HG02884 (cell line): ENCODE data around the gene GPR65.

Experiments used
- ATAC-seq: cut with Tn5 transposase; IDR thresholded peaks from one replicate; pipeline ENCODE4 v1.9.1; 2021; ENCODE audit warnings: mild to moderate bottlenecking, moderate library complexity; ENCODE audit not compliant: unreplicated experiment

Gene GPR65, protein sequence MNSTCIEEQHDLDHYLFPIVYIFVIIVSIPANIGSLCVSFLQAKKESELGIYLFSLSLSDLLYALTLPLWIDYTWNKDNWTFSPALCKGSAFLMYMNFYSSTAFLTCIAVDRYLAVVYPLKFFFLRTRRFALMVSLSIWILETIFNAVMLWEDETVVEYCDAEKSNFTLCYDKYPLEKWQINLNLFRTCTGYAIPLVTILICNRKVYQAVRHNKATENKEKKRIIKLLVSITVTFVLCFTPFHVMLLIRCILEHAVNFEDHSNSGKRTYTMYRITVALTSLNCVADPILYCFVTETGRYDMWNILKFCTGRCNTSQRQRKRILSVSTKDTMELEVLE

DNA sequence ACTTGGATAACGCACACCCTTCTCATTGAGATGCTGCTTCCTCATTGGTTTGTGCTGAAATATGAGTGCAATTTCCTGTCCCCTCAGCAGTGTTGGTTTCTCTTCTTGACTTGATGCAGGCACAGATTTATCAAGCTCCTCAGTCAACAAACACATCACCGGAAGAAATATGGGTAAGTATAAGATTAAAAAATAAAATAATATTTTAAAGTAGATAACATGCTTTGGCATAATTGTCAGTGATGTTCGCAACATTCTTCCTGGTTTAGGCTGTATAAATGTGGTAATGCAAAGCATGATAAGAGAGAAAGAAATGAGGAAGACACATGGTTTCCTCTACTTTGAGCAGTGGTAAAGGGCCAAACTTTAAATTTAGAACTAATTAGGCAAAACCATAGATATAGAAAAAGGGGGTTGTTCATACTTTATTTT, at the start of gene GPR65:
GPR65 (plus strand) TSS at position 86 of the 432 bp plus-strand sequence. CDS start 5,713 bp downstream, outside the sequence.
- ATAC-seq = peak; percentile 61

DNA sequence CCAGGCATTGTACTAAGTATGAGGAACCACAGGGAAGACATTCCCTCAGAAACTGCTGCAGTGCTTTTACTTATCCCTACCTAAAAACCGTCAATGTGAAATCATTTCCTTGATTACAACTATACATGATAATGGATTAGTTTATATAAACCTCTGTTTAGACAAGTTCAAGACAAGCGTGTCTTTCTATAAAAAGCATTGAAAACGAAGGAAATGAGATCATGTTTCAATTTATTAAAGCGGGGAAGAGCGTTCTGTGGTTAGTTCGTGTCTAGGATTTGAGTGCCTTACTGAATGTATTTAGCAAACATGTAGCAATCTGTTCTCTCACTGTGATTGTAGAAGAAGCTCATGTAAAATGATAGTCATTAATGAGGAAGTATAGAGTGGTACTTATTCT, 49.4 kb upstream of the GPR65 start:
- ATAC-seq = no peak

- ATAC-seq = no peak
Observed at GRCh38 chr14:87960013-87960787, 44.7 kb upstream of the GPR65 start.

- ATAC-seq = no peak
Observed at GRCh38 chr14:87961246-87961645, 43.7 kb upstream of the GPR65 start.

DNA sequence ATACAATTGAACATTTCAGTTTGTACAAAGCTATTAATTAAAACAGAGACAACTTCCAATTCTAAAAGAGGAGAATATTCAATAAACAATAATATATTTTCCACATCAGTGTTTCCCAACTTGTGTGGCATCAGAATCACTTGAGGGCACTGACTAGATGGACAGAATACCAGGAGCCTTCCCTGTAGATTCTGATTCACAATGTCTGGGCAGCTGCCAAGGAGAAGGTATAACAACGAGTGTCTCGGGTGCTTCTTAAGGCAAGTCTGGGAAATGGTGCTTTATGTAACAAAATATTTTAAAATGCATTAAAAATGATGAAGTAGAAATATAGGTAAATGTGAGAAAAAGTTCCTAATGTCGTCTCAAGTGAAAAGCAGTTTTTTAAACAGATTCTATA, 38.1 kb upstream of the GPR65 start:
- no peak for ATAC-seq

DNA sequence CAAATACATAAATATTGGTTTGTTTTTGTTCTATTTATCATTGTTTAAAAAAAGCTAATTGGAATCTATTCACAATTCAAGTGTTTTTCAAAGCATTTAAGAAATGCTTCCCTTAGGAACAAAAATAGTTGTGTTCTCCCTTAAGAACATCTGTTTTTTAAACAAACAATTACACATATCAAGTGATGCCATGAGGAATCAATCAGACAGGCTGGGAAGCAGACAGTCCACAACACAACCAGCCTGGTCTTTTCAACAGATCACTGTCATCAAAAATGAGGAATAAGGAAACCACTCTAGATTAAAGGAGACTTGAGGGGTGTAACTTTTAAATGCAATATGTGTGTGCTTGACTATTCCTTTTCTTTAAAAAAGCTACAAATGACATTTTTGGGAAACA, 37.4 kb upstream of the GPR65 start:
- no peak for ATAC-seq

GRCh38 chr14:87971010-87971409, 33.9 kb upstream of the GPR65 start:
- ATAC-seq = peak; percentile 93

DNA sequence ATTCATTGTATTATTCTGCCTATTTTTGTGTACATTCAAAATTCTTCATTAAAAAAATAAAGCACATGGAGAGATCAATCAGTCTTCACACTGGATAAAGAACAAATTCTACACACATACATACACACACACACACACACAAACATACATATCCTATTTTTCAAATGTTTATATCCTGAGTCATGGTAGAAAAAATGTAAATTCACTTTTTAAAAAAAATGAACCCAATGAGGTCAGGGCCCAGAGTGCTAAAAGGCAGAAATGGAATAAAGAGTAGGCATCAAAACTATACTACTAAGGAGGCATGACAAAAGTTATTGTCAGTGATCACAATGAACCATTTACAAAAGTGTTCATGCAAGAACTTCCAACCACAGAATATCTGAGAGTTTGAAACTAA, 29.3 kb upstream of the GPR65 start:
- no peak for ATAC-seq

DNA sequence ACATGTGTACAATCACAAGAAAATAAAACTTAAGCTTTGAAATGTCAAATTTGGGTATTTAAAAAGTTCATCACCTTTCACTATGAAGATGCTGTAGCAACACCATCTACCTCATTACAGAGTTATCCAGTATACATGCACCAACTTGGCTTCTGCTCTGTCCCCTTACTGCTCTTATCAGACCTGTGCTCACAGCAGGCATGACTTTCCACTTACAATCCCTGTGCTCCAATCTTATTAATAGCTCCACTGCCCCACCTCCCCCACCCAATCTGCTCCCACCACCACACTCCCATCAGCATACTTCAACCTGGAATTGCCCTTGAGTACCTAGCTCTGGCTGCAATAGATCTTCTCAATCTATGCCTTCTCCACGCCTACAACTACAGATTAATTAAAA, 25.2 kb upstream of the GPR65 start:
- no peak for ATAC-seq

DNA sequence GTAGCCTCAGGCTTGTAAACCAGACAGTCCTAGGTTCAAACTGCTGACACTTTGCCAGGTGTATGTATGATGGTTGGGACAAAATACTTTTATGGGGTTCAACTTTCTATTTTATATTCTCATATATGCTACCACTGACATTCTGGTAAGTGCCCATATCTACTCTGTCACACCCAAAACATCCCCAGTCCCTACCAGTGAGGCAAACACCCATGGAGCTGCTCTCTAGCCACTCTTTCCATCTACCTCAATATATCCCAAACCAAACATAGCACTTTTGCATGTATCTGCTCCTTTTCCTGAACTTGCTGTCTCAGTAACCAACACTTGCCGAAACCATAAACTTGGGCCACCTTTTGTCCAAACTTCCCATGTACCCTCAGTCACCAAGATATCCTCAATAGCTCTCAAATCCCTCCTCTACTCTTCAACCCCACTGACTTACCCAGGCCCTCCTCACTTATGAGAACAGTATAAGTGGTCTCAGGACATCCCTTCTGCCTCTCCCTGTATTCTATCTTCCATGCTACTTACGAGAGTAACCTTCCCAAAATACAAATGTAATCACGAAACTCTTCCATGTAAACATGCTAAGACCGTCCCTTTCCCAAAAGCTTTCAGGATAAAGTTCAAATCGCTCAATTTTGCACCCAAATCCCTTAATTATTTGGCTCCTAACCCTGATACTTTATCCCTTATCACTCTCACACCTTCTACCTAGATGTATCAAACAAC, 15.5 kb upstream of the GPR65 start:
- no peak for ATAC-seq

- ATAC-seq = no peak
Observed at GRCh38 chr14:87989956-87990299, 15.0 kb upstream of the GPR65 start.

DNA sequence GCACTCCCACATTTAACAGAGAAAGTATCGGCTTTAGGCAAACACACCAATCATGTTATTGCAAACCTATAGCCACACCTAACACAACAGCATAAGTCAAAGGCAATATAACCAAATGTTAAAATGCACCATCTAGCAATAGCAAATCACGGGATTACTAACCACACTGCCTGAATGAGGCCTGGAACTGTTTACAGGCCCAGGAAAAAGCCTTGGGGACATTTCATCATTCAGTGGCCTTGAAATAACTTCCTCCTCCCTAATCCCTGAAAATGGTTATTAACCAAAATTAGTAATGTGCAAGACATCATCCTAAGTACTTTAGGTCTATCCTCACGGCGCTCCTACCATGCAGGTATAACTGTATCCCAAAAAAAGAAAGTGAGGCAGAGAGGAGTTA, 14.3 kb upstream of the GPR65 start:
- no peak for ATAC-seq

DNA sequence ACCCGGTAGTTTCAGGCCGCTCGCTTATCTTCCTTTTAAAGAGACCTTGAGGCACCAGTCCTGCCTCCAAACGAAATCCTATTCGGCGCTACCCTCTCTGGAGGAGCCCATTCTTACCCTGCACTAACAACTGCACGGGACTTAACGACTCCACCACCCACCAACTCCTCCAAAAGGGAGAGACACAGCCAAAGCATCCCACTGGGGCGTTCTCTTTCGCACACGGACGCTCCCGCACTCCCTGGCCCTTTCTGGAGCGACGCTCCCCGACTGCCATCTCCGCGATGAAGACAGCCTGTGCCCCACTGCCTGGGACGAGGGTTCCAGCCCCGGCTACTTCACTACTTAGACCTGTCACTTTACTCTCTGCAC, 12.6 kb upstream of the GPR65 start:
- peak; percentile 13 for ATAC-seq

- peak; percentile 80 for ATAC-seq
Observed at GRCh38 chr14:87992718-87993628, 12.0 kb upstream of the GPR65 start, which contains the start of gene GALC. Gene GALC (minus strand): TSS chr14:87993182. CDS start chr14:87993164, 18 bp downstream.

- peak; percentile 27 for ATAC-seq
Observed at GRCh38 chr14:87994974-87995373, 10.0 kb upstream of the GPR65 start.

- no peak for ATAC-seq
Observed at GRCh38 chr14:87995500-87996290, 9.2 kb upstream of the GPR65 start.

- no peak for ATAC-seq
Observed at GRCh38 chr14:87996291-87996592, 8.7 kb upstream of the GPR65 start.

GRCh38 chr14:87998482-87998881, 6.5 kb upstream of the GPR65 start:
- ATAC-seq = no peak

DNA sequence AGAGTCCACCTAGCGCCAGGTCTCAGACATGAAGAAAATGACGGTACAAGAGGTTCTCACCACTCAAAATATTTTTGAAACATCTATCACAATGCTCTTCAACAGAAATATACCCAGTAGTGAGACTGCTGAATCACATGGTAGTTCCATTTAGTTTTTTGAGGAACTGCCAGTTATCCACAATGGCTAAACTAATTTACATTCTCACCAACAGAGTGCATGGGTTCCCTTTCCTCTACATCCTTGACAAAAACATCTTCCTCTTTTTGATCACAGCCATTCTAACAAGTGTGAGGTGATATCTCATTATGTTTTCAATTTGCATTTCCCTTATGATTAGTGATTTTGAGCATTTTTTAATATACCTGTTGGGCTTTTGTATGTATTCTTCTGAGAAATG, 5.7 kb upstream of the GPR65 start:
- ATAC-seq = no peak
